GM23248 (cell line): Measurements from ENCODE around the gene HS6ST1. TPM values are rescaled to one million over a fixed set of nuclear protein-coding genes. Genes with fewer than 3 reads are reported as not detected.

ENCODE experiments used
- DNase-seq: peaks from one replicate; pipeline ENCODE4 v3.0.0-alpha.2; 2015
- H2AFZ ChIP-seq: fragments of 200-600 bp; sonication (generic); 2 replicates; pipeline ENCODE4 v1.6.1; 2016; ENCODE audit warnings: antibody characterized with exemption
- H3F3A ChIP-seq: fragments of 200-600 bp; sonication (generic); 2 replicates; pipeline ENCODE4 v1.6.1; 2016; ENCODE audit warnings: mild to moderate bottlenecking, antibody characterized with exemption, mixed run types; ENCODE audit not compliant: insufficient read depth
- H3K27ac ChIP-seq: fragments of 200-600 bp; sonication (generic); 2 replicates; pipeline ENCODE4 v1.5.1; 2016; ENCODE audit warnings: mild to moderate bottlenecking
- H3K27me3 ChIP-seq: fragments of 200-600 bp; sonication (generic); replicated peaks from 2 replicates; pipeline ENCODE4 v1.6.1; 2016; ENCODE audit warnings: mild to moderate bottlenecking; ENCODE audit not compliant: insufficient read depth
- H3K36me3 ChIP-seq: fragments of 200-600 bp; sonication (generic); 2 replicates; pipeline ENCODE4 v1.6.1; 2016; ENCODE audit warnings: low read depth, mild to moderate bottlenecking
- H3K4me1 ChIP-seq: fragments of 200-600 bp; sonication (generic); 2 replicates; pipeline ENCODE4 v1.6.1; 2016; ENCODE audit warnings: mild to moderate bottlenecking; ENCODE audit not compliant: insufficient read depth
- H3K4me2 ChIP-seq: fragments of 200-600 bp; sonication (generic); one replicate; pipeline ENCODE4 v1.6.1; 2016; ENCODE audit warnings: mild to moderate bottlenecking; ENCODE audit not compliant: unreplicated experiment
- H3K4me3 ChIP-seq: fragments of 200-600 bp; sonication (generic); 2 replicates; pipeline ENCODE4 v1.5.1; 2016; ENCODE audit warnings: mild to moderate bottlenecking
- H3K79me2 ChIP-seq: fragments of 200-600 bp; sonication (generic); 2 replicates; pipeline ENCODE4 v1.6.1; 2016; ENCODE audit warnings: mild to moderate bottlenecking; ENCODE audit not compliant: insufficient read depth
- H3K9ac ChIP-seq: fragments of 200-600 bp; sonication (generic); 2 replicates; pipeline ENCODE4 v1.6.1; 2016; ENCODE audit warnings: mild to moderate bottlenecking
- H3K9me2 ChIP-seq: fragments of 200-600 bp; sonication (generic); 2 replicates; pipeline ENCODE4 v1.6.1; 2016; ENCODE audit warnings: mixed run types, mild to moderate bottlenecking, moderate library complexity; ENCODE audit not compliant: insufficient read depth
- H3K9me3 ChIP-seq: fragments of 200-600 bp; sonication (generic); one replicate; pipeline ENCODE4 v1.6.1; 2017; ENCODE audit warnings: low read depth
- H4K20me1 ChIP-seq: fragments of 200-600 bp; sonication (generic); 2 replicates; pipeline ENCODE4 v1.6.0; 2016; ENCODE audit not compliant: insufficient read depth
- EZH2 ChIP-seq: fragments of 200-600 bp; sonication (generic); IDR thresholded peaks from 2 replicates; pipeline ENCODE4 v1.6.1; 2018; ENCODE audit warnings: antibody characterized with exemption, mild to moderate bottlenecking; ENCODE audit not compliant: insufficient read depth, poor library complexity, severe bottlenecking
- EZH2phosphoT487 ChIP-seq: fragments of 200-600 bp; sonication (generic); IDR thresholded peaks from 2 replicates; pipeline ENCODE4 v1.6.1; 2018; ENCODE audit warnings: antibody characterized with exemption, moderate library complexity, mild to moderate bottlenecking, low read depth; ENCODE audit not compliant: insufficient read depth
- WGBS, 2 experiments: methylation state at CpG; one replicate each; pipeline ENCODE4 v1.1.6; 2015 to 2017; ENCODE audit warnings: low lambda C conversion rate in 2 of 2, low coverage in 1 of 2; ENCODE audit errors: missing lambda C conversion rate in 2 of 2; 5-methylcytosine and 5-hydroxymethylcytosine counted together
- in situ Hi-C: fragments of 300-500 bp; cut with MboI; formaldehyde crosslinking; loops from 2 replicates; pipeline ENCODE4 v1.15.0; 2020
- polyA plus RNA-seq: library from polyadenylated mRNA; unstranded; fragments of >200 nt; fragmentation: Nextera tagmentation; extraction: Ambion mirVana; gene quantifications from 2 replicates; pipeline ENCODE4 v1.2.1, GENCODE V29; 2016
- total RNA-seq: library from RNA; depleted of rRNA; stranded (reverse); fragments of >200 nt; shearing (Covaris generic); gene quantifications from 2 replicates; pipeline ENCODE4 v1.2.3, GENCODE V29; 2014

HS6ST1 gene
- total and polyA plus RNA-seq, 2 experiments from 2014 or later: 3.3 to 27.3 TPM

DNA sequence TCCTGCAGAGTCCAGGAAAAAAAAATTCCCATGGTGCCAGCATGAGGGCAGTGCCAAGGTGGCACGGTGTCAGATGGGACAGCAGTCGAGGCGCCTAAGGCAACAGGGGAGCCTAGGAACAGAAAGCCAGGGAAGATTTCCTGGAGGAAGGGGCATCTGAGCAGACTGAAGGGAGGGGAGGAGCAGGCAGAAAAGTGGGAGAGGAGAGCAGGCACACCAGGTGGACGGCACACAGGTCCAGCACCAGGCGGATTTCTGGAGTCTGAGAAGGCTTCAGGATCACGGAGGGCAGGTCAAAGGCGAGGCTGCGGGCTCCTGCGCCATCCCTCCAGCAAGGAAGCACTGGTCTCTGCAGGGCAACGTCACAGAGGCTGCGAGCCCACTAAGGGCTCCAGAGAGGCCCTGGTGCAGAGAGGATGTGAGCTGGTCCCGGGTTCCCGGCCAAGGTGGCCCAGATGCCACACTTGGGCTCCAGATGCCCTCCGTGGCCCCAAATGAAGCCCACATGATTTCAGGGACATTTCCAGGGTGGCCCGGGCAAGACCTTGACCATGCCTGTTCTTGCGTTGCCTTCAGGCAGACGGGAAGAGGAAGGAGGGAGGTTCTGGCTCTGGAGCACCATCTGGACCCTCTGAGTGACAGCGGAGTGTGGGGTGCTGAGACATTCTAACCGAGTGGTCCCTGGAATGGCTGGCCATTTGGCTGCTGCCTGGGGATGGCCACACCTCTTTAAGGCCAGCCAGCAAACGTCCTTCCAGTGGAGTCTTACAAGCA lies 4.1 kb downstream of the HS6ST1 start:
- in situ Hi-C loops: no loop called here

DNA sequence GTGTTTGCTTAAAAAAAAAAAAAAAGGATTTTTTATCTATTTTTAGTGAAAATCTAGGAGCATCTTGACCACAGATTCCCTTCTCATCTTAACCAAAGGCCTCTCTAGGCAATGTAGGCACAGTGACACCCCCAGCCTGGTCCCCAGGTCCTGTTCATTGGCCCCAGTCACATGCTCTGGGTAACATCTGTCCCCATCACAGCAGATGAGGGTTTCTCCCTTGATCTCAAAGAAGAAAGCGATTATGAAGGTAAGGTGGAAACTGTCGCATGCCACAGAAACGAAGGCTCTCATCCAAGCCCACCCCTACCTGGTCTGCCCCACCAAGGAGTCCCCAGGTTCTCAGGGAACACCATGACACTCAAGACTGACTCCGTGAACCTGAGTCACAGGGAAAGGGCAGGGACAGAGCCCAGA lies 4.7 kb downstream of the HS6ST1 start:
- Histone ChIP-seq H4K20me1 (peaks cover 9% of the 10 kb centered on the region; the same call in 1 of the 2 replicates), H2AFZ (no peak overlapping the region), H3K9me3 (no peaks in the 10 kb centered on the region), H3K36me3 (no peaks in the 10 kb centered on the region), H3K9me2 (no peaks in the 10 kb centered on the region), H3K4me1 (peaks cover 10% of the 10 kb centered on the region), H3K27ac (no peak overlapping the region), H3K4me3 (no peak overlapping the region), H3K4me2 (no peak overlapping the region), H3F3A (0 out of 2 replicates have a peak, but pooled peaks cover 3% of the 10 kb centered on the region), H3K27me3 (no peaks in the 10 kb centered on the region), H3K9ac (0 out of 2 replicates have a peak overlapping the region, but pooled peaks have one; percentile 2), H3K79me2 (peaks cover 88% of the 10 kb centered on the region)
- 92 to 98% methylated on average over 4 of the region's 4 CpGs for WGBS, 2 experiments
- in situ Hi-C loops: no loop called here
- DNase-seq: no peak
- TF ChIP-seq EZH2: no peak
- TF ChIP-seq EZH2phosphoT487: no peak

More for the DNA sequence above, 4.1 kb downstream of the HS6ST1 start:
- H3K4me3 ChIP-seq: no peak overlapping the region
- no peak overlapping the region for H3K4me2 ChIP-seq
- no peak overlapping the region for H3K27ac ChIP-seq
- H3F3A ChIP-seq: 0 out of 2 replicates have a peak, but pooled peaks cover 3% of the 10 kb centered on the region
- H3K36me3 ChIP-seq: no peaks in the 10 kb centered on the region
- no peaks in the 10 kb centered on the region for H3K27me3 ChIP-seq
- no peaks in the 10 kb centered on the region for H3K9me3 ChIP-seq
- no peaks in the 10 kb centered on the region for H3K9me2 ChIP-seq
- 80 to 82% methylated on average over 20 of the region's 20 CpGs for WGBS, 2 experiments
- no peak overlapping the region for H3K9ac ChIP-seq
- H3K4me1 ChIP-seq: peaks cover 10% of the 10 kb centered on the region
- no peak for DNase-seq
- H4K20me1 ChIP-seq: peaks cover 9% of the 10 kb centered on the region; the same call in 1 of the 2 replicates
- TF ChIP-seq EZH2phosphoT487 (no peak), EZH2 (no peak)
- H2AFZ ChIP-seq: no peak overlapping the region
- peaks cover 82% of the 10 kb centered on the region for H3K79me2 ChIP-seq

DNA sequence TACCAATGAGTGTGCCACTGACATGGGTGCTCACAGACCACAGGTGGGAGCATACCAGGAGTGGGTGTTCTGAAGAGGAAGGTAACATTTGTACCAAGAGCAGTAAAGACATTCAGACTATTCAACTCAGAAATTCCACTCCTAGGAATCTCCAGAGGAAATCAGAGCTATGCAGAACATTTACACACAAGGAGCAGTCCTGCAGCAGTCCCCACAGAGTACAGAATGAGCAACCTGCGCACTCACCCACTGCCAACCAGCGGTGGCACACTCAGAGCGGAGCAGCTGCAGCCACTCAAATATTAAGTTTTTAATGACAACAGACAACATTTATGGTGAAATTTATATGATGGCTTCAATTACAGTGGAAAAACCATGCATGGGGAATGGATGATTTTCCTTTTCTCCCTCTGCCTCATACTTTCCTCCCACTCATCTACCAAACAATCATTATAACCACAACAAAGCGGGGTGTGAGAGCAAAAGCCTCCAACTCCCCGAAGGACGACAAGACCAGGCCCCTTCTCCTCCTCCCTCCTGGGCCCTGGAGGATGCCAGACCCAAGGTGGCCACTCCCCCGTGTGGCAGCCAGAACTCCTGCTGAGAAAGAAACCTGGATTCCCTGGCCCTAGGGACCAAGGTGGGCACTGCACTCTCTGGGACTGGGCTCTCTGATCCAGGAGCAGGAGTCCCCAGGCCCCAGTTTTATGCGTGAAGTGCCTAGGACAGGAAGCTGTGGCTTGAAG lies 5.4 kb downstream of the HS6ST1 start:
- DNase-seq: peak; percentile 74
- Histone ChIP-seq H4K20me1 (peaks cover 9% of the 10 kb centered on the region; the same call in 1 of the 2 replicates), H3K4me1 (peaks cover 10% of the 10 kb centered on the region), H3K27ac (no peak overlapping the region), H3K79me2 (peaks cover 95% of the 10 kb centered on the region), H3K9me2 (no peaks in the 10 kb centered on the region), H3K9ac (0 out of 2 replicates have a peak overlapping the region, but pooled peaks have one; percentile 2), H2AFZ (no peak overlapping the region), H3F3A (0 out of 2 replicates have a peak, but pooled peaks cover 3% of the 10 kb centered on the region), H3K27me3 (no peaks in the 10 kb centered on the region), H3K4me3 (no peak overlapping the region), H3K4me2 (no peak overlapping the region), H3K9me3 (no peaks in the 10 kb centered on the region), H3K36me3 (no peaks in the 10 kb centered on the region)
- WGBS, 2 experiments: 50 to 52% methylated on average over 8 of the region's 8 CpGs
- in situ Hi-C loops: no loop called here
- TF ChIP-seq EZH2phosphoT487 (no peak), EZH2 (no peak)

DNA sequence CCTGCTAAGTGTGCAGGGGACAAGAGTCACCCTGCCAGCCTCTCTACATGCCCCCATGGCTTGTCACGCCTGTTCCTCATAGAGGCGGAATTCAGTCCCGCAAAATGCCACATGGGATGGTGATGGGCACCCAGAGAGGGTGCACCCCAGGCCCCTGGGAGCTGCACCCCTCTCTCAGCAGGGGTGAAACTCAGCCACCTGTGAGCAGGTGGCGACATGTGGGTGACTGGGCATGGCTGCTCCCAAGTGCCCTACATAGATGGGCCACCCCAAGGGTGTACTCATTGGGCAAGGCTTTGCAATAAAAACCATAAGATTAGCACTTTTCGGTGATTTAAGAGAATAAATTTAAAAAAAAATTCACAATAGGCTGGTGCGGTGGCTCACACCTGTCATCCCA lies 6.3 kb downstream of the HS6ST1 start:
- H3K9ac ChIP-seq: no peak overlapping the region
- no peaks in the 10 kb centered on the region for H3K27me3 ChIP-seq
- no peak overlapping the region for H3K4me2 ChIP-seq
- no peaks in the 10 kb centered on the region for H3K36me3 ChIP-seq
- no peak overlapping the region for H3K27ac ChIP-seq
- in situ Hi-C loops: no loop called here
- H2AFZ ChIP-seq: no peak overlapping the region
- TF ChIP-seq EZH2phosphoT487 (no peak), EZH2 (no peak)
- peaks cover 99% of the 10 kb centered on the region for H3K79me2 ChIP-seq
- H3K9me2 ChIP-seq: no peaks in the 10 kb centered on the region
- 97 to 99% methylated on average over 6 of the region's 6 CpGs for WGBS, 2 experiments
- peaks cover 9% of the 10 kb centered on the region; the same call in 1 of the 2 replicates for H4K20me1 ChIP-seq
- H3K9me3 ChIP-seq: no peaks in the 10 kb centered on the region
- no peak overlapping the region for H3K4me3 ChIP-seq
- 0 out of 2 replicates have a peak, but pooled peaks cover 3% of the 10 kb centered on the region for H3F3A ChIP-seq
- DNase-seq: no peak
- peaks cover 10% of the 10 kb centered on the region for H3K4me1 ChIP-seq
